Hair follicle dermal papilla cell (primary cell): ENCODE measurements around the gene SLC25A24. TPM values are rescaled to one million over a fixed set of nuclear protein-coding genes. Genes with fewer than 3 reads are reported as not detected.

Experiments
- total RNA-seq: library from RNA; depleted of rRNA; stranded (reverse); fragments of >200 nt; gene quantifications from 2 replicates; pipeline ENCODE4 v1.2.3, GENCODE V29; 2012

The SLC25A24 gene
- total RNA-seq = 48.1 and 54.4 TPM in 2 replicates

GRCh38 chr1:108199781-108200686, at the start of gene SLC25A24:
Gene SLC25A24 (minus strand): TSS chr1:108200343. CDS start chr1:108200138, 205 bp downstream.

GRCh38 chr1:108243976-108244375, 43.8 kb upstream of the SLC25A24 start, which contains the start of gene NBPF4:
Gene NBPF4 (minus strand): TSS chr1:108244076. CDS start chr1:108243761, 315 bp downstream.

Other genes with a start within 250 kb of the SLC25A24 start
- gene VAV3, start 235.2 kb downstream of the SLC25A24 start, total RNA-seq = 2.9 and 4.2 TPM in 2 replicates
- gene NBPF4, start 43.7 kb upstream of the SLC25A24 start, total RNA-seq = not detected in 2 replicates
- not detected in 2 replicates for gene NBPF6, start 250.0 kb upstream of the SLC25A24 start, total RNA-seq